HT-29 (cell line): ENCODE measurements around the gene GTF3C1. TPM values are rescaled to one million over a fixed set of nuclear protein-coding genes. Genes with fewer than 3 reads are reported as not detected.

Experiments used
- DNase-seq: peaks from one replicate; pipeline ENCODE4 v3.0.0-alpha.2; 2015; ENCODE audit warnings: low spot score
- total RNA-seq: library from RNA; depleted of rRNA; stranded (reverse); fragments of >200 nt; shearing (Covaris generic); gene quantifications from 2 replicates; pipeline ENCODE4 v1.2.3, GENCODE V29; 2014; rRNA removed

Gene GTF3C1
- total RNA-seq, 1 experiment from 2014 or later, result 86.4 TPM

DNA sequence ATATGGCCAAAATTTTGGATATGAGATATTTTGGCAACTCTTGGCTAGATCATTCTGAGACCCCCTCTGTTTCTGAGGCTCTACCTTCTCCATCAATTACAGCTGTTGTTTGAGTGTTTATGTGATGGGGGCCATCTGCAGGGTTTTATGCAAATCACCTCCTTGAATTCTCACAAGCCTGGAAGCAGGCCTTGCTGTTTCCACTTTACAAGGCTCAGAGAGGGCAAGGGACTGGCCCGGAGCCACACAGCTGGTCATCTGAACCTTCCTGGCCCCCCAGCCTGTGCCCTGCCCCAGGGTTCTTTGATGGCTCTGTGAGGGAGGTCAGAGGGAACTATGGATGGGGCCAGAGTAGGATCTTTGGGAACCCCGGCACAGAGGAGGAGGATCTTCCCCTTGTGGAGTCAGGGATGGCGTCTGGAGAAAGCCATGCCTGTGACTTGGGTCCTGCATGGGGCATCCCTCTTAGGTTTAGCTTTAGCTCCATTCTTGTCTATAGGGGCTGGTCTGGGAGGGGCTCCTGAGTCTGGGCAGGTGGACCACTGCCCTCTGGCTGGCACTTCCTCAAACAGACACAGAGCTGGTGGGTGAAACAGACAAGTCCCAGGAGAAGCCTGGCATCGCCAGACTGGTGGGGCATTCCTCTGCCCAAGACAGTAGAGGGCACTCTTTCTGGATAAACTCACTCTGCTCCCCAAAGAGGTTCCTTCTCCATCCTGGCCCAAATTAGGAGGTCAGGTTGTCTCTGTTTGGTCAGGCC, 121.5 kb downstream of the GTF3C1 start:
- peak; percentile 2 for DNase-seq

DNA sequence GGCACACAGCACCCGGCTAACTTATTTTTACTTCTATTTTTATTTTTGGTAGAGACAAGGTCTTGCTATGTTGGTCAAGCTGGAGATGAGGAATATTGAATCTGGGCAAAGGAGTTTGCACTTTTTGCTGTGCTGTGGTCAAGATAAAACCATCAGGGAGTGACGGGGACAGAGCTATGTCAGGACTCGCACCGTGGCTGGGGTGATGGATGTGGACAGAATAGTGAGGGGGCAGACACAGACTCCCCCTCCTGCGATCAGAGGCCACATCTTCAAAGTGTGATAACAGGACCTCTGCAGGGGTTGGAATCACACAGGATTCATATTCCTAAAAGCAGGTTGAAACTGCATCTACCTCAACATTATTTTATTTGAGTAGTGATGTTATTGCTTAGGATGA, 122.2 kb downstream of the GTF3C1 start:
- no peak for DNase-seq

DNA sequence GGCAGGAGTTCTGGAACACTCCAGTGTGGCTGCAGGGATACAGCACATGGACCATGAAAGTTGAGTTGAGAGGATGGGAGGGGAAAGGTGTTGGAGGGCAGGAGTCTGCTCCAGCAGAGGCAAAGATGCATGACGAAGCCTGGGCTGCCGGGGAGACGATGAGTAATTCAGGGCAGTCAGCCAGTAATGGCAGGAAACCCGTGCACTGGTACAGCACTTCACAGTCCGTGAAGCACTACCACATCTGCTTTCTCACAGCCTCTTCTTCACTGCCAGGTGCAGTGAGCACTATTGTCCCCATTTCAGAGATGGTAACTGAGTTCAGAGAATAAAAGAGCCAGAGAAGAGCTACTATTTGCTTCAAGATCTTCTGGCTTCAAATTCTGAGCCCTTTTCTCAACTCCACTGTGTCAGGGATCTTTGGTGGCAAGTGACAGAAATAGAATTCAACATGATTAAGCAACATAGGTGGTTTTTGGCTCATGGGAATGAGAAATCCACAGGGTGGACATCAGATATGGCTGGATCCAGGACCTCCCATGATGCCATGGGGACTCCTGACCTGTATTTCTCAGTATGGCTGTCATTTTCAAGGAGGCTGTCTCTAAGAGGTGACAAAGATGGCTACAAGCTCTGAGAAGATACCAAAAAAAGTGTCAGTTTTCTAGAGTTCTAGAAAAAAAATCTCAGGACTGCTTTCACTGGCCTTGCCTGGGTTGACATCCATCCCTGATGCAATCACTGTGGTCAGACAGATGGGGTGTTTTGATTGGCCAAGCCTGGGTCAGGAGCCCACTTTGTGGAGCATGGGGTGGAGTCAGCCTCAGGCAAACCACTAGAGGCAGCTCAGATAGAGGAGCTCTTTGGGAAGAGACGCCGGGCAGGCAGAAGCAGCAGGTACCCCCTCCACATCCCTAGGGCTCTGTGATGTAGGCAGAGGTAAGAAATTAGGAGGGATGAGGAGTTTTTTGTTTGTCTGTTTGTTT, 123.0 kb downstream of the GTF3C1 start:
- peak; percentile 4 for DNase-seq

DNA sequence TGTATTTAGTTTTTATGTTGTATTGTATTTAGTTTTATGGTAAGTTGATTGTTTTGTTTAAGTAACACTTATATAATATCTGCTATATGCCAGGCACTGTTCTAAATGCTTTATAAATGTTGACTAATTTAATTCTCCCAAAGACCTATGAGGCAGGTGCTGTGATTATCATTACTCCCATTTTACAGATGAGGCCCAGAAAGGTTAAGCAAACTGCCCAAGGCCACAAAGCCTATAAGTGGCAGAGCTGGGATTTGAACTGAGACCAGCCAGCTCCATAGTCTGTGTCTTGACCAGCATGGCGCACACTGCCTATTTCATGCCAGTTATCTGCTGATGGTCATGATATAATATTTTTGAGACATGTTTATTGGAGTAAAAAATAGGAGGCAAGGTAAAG, 123.8 kb downstream of the GTF3C1 start:
- no peak for DNase-seq

DNA sequence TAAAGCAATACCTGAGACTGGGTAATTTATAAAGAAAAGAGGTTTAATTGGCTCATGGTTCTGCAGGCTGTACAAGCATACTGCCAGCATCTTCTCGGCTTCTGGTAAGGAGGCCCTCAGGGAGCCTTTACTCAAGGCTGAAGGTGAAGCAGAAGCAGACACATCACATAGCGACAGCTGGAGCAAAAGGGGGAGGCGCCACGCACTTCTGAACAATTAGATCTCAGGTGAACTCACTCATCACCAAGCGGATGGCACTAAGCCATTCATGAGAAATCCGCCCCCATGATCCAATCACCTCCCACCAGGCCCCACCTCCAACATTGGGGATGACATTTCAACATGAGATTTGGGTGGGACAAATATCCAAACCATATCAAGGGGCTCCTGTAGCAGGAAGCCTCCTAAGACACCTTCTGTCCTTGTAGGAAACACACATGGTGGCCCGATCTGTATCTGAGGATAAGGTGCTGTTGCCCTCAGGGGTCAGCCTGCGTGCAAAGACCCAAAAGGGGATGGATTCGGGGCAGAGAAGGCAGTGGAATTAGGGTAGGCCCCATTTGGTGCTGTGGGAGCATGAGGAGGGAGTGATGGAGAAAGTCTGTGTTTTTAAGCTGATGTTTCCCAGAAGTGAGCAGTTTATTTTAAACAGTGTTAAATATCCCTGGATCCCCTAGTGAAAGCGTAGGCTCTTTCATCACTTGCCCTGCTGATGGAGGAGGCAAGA, 124.8 kb downstream of the GTF3C1 start:
- DNase-seq, result no peak

DNA sequence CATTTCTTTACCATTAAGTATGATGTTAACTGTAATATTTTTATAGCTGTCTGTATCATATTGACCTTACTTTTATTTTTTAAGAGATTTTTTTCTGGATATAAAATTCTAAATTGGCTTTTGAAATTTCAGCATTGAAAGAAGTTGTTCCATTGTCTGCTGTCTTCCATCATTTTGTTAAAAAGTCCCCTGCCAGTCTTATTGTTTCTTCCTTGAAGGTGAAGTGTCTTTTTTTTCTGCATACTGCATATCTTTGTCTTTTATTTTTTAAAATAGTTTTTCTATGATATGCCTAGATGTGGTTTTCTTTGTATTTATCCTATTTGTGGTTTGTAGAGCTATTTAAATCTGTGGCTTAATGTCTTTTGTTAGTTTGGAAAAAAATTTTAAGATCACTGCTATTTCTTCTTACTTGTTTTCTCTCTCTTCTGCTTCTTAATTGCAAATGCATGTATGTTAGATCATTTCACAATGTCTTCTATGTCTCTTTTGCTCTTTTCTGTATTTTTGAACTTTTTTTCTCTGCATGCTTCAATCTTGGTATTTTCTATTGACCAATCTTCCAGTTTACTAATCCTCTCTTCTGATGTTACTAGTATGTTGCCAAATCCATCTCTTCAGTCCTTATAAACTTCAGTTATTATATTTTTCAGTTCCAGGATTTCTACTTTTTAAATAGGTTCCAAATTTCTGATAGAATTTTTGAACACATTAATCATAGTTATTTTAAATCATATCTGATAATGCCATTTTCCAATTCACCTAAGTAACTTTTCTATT, 127.6 kb downstream of the GTF3C1 start:
- DNase-seq, result no peak

DNA sequence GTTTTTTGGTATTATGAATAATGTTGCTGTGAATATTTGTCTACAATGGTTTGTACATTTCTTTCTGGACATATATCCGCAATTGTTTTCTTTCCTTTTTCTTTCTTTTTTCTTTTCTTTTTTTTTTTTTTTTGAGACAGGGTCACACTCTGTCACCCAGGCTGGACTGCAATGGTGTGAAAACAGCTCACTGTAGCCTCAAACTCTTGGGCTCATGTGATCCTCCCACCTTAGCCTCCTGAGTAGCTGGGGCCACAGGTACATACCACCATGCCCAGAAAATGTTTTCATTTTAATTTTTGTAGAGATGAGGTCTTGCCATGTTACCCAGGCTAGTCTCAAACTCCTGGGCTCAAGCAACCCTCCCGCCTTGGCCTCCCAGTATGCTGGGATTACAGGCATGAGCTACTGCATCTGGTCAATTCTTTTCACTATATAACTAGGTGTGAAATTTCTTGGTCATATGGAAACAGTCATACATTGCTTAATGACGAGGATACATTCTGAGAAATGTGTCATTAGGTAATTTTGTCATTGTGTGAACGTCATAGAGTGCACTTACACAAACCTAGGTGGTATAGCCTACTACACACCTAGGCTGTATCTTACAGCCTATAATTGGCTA, 132.6 kb downstream of the GTF3C1 start:
- no peak for DNase-seq

DNA sequence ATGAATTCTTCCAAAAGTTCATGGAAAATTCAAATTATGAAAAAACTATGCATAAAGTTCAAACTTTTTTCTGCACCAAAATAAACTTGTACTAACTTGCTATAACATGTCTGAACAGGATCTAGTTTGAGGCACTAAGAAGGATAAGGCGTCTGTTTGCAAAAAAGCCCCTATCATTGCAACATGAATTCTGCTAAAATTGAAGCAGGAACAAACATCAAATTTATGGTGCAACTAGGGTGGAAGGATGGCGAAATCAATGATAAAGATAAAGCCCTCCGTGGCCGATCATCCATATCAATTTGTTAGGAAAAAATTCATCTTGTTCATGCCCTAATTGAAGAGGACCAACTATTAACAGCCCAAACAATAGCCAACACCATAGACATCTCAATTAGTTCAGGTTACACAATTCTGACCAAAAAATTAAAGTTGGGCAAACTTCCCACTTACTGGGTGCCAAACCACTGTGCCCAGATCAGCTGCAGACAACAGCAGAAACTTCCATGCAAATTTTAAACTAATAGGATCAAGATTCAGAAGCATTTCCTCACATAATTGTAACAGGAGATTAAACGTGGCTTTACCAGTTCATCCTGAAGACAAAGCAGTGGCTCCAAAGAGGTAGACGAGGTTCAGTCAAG, 134.8 kb downstream of the GTF3C1 start:
- no peak for DNase-seq

DNA sequence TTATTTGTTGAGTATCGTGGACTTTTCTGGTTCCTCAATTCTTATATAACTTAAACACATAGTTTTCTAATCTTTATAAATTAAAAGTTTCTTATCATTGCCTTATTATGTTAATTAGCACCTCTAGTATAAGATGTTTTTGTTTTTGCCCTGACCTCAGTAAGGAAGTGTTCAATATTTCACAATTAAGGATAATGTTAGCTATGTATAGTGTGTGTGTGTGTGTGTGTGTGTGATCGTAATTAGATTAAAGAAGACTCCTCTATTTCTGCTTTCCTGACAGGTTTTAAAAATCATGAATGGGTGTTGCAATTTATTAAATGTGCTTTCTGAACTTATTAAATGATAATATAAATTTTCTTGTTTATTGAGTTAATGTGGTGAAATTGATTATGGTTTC, 135.8 kb downstream of the GTF3C1 start:
- no peak for DNase-seq

DNA sequence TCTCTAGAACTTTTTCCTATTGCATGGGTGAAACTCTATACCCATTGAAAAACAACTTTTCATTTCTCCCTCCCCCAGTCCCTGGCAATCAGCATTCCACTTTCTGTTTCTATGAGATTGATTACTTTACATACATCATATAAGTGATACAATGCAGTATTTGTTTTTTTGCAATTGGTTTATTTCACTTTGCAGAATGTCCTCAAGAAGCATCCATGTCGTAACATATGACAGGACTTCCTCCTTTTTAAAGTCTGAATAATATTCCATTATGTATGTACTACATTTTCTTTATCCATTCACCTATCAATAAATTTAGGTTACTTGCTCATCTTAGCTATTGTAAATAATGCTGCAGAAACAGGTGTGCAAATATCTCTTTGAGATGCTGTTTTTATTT, 139.0 kb downstream of the GTF3C1 start:
- no peak for DNase-seq

Other genes starting within 250 kb of the GTF3C1 start
- gene IL4R, start 235.9 kb downstream of the GTF3C1 start, total RNA-seq, result 49.1 and 58.2 TPM in 2 replicates
- gene IL21R, start 147.7 kb downstream of the GTF3C1 start, total RNA-seq, result not detected in 2 replicates
- gene KATNIP, start 231 bp upstream of the GTF3C1 start, total RNA-seq, result 18.8 and 25.2 TPM in 2 replicates